HepG2 (cell line): ENCODE results near the gene EFNA3. TPM values are rescaled to one million over a fixed set of nuclear protein-coding genes. Genes with fewer than 3 reads are reported as not detected.

ENCODE experiments used
- ATAC-seq: fragments of 200-7000 bp; cut with Tn5 transposase; 3 replicates; pipeline ENCODE4 v1.9.1; 2020; ENCODE audit warnings: mild to moderate bottlenecking, moderate library complexity
- BruUV-seq: library from RNA; stranded (reverse); fragments of 400-500 nt; replicated peaks from 2 replicates; lab custom pipeline; 2021; lab: Mats Ljungman, UMichigan
- CTCF ChIA-PET: fragments of 300-600 bp; formaldehyde crosslinking; extraction: SDS; loops from one replicate; lab custom pipeline; 2021; ENCODE audit warnings: low total read pairs, inconsistent platforms, low intra/inter-chr PET ratio; lab: Yijun Ruan, JAX
- POLR2A ChIA-PET: fragments of 350-600 bp; sonication (Branson Sonifier 250); formaldehyde crosslinking; loops from one replicate; lab custom pipeline; 2020; ENCODE audit warnings: antibody characterized with exemption, inconsistent platforms; lab: Yijun Ruan, JAX
- DNase-seq: peaks from one replicate; pipeline ENCODE4 v3.0.0-alpha.2; 2015; ENCODE audit warnings: low spot score
- FAIRE-seq: peaks from 3 replicates; lab custom pipeline; 2011; peaks lifted over from hg19 to GRCh38; lab: Jason Lieb, UNC
- H2AFZ ChIP-seq: one replicate; pipeline ENCODE4 v1.6.1; 2011; ENCODE audit warnings: low read length, inconsistent platforms
- H3K27ac ChIP-seq: fragments of 300-600 bp; 3 replicates; pipeline ENCODE4 v1.8.0; 2011; ENCODE audit warnings: mixed run types, mild to moderate bottlenecking, mixed read lengths, low read length, inconsistent platforms; ENCODE audit not compliant: insufficient read depth; ENCODE audit errors: extremely low read length
- H3K27me3 ChIP-seq, 2 experiments: fragments of 200-600 bp in 1 of 2; 2 replicates in 1 of 2; 3 replicates in 1 of 2; pipeline versions ENCODE4 v1.6.0 to v1.8.0; 2011; ENCODE audit warnings: low read length in 2 of 2, mild to moderate bottlenecking in 2 of 2, moderate library complexity in 2 of 2, inconsistent platforms in 1 of 2; ENCODE audit not compliant: insufficient read depth in 2 of 2, control insufficient read depth in 1 of 2
- H3K36me3 ChIP-seq, 2 experiments: fragments of 200-600 bp in 1 of 2; replicated peaks in 1 of 2; 2 replicates in 1 of 2; 3 replicates in 1 of 2; pipeline versions ENCODE4 v1.5.1 to v1.8.0; 2011; ENCODE audit warnings: low read length in 2 of 2, inconsistent platforms in 1 of 2; ENCODE audit not compliant: insufficient read depth in 2 of 2, control insufficient read depth in 1 of 2
- H3K4me1 ChIP-seq: 2 replicates; pipeline ENCODE4 v1.5.1; 2012; ENCODE audit warnings: low read length, inconsistent platforms; ENCODE audit not compliant: insufficient read depth
- H3K4me2 ChIP-seq: 2 replicates; pipeline ENCODE4 v1.6.0; 2011; ENCODE audit warnings: low read depth, low read length, inconsistent platforms
- H3K4me3 ChIP-seq, 3 experiments: fragments of 200-600 bp in 1 of 3; sonication (generic), shearing (Covaris generic) in 1 of 3; replicated peaks in 1 of 3; 2 replicates each; pipeline ENCODE4 v1.5.1; 2011 to 2016; ENCODE audit warnings: low read length in 3 of 3, inconsistent platforms in 2 of 3, low read depth in 2 of 3, mild to moderate bottlenecking in 2 of 3, control low read depth in 1 of 3, mixed read lengths in 1 of 3; ENCODE audit not compliant: insufficient read depth in 1 of 3
- H3K79me2 ChIP-seq: one replicate; pipeline ENCODE4 v1.6.1; 2011; ENCODE audit warnings: low read length, inconsistent platforms; ENCODE audit not compliant: insufficient read depth
- H3K9ac ChIP-seq: 2 replicates; pipeline ENCODE4 v1.6.0; 2011; ENCODE audit warnings: mild to moderate bottlenecking, low read depth, low read length, inconsistent platforms; ENCODE audit not compliant: insufficient read depth
- H3K9me3 ChIP-seq: 2 replicates; pipeline ENCODE4 v1.5.1; 2012; ENCODE audit warnings: mild to moderate bottlenecking, low read length
- H4K20me1 ChIP-seq: 2 replicates; pipeline ENCODE4 v1.6.0; 2011; ENCODE audit warnings: inconsistent platforms, mild to moderate bottlenecking, low read length, moderate library complexity; ENCODE audit not compliant: insufficient read depth
- CHD4 ChIP-seq: fragments of 200-600 bp; sonication (generic); IDR thresholded peaks from 2 replicates; pipeline ENCODE4 v1.7.0; 2017; ENCODE audit warnings: mild to moderate bottlenecking, low read length, borderline replicate concordance
- EHMT2 ChIP-seq: fragments of 200-600 bp; sonication (generic); IDR thresholded peaks from 2 replicates; pipeline ENCODE4 v1.7.0; 2017; ENCODE audit warnings: antibody characterized with exemption, low read depth, low read length, borderline replicate concordance
- HMGA1 ChIP-seq: sonication (generic); formaldehyde crosslinking; conservative IDR thresholded peaks from 2 replicates; pipeline ENCODE4 v1.4.0; 2020; ENCODE audit warnings: missing genetic modification reagents
- NR3C1 ChIP-seq: sonication (generic); formaldehyde crosslinking; IDR thresholded peaks from 2 replicates; pipeline ENCODE4 v1.4.0; 2020; ENCODE audit warnings: missing genetic modification reagents
- RBM39 ChIP-seq: fragments of 200-400 bp; formaldehyde crosslinking; IDR thresholded peaks from one replicate; pipeline ENCODE4 v1.6.1; 2018; ENCODE audit warnings: antibody characterized with exemption, mild to moderate bottlenecking, low read depth, low read length; ENCODE audit not compliant: poor library complexity, severe bottlenecking
- TP53 ChIP-seq: sonication (generic); formaldehyde crosslinking; conservative IDR thresholded peaks from 2 replicates; pipeline ENCODE4 v1.4.0; 2020; ENCODE audit warnings: missing genetic modification reagents
- ZNF230 ChIP-seq: sonication (generic); formaldehyde crosslinking; IDR thresholded peaks from 2 replicates; pipeline ENCODE4 v1.4.0; 2020; ENCODE audit warnings: mild to moderate bottlenecking, missing genetic modification reagents
- ZNF430 ChIP-seq: sonication (generic); formaldehyde crosslinking; IDR thresholded peaks from 2 replicates; pipeline ENCODE4 v1.9.0; 2021; ENCODE audit warnings: mild to moderate bottlenecking, missing genetic modification reagents
- ZNF496 ChIP-seq: sonication (generic); formaldehyde crosslinking; IDR thresholded peaks from 2 replicates; pipeline ENCODE4 v1.8.1; 2023; ENCODE audit warnings: mild to moderate bottlenecking, moderate library complexity, missing genetic modification reagents; ENCODE audit not compliant: insufficient replicate concordance
- ZNF616 ChIP-seq: sonication (generic); formaldehyde crosslinking; IDR thresholded peaks from 2 replicates; pipeline ENCODE4 v1.5.0; 2020; ENCODE audit warnings: low read depth, mild to moderate bottlenecking, missing genetic modification reagents
- ZNF713 ChIP-seq: sonication (generic); formaldehyde crosslinking; IDR thresholded peaks from 2 replicates; pipeline ENCODE4 v1.4.0; 2020; ENCODE audit warnings: mild to moderate bottlenecking, missing genetic modification reagents
- WGBS: methylation state at CpG from one replicate; pipeline ENCODE4 v1.1.6; 2017; ENCODE audit warnings: low lambda C conversion rate; 5-methylcytosine and 5-hydroxymethylcytosine counted together
- in situ Hi-C: cut with HindIII; loops from 2 replicates; pipeline ENCODE4 v1.10.0; 2017; ENCODE audit warnings: low pct_unique_long_range_greater_than_20kb; ENCODE audit not compliant: extremely low pct_ligation_motif_present
- intact Hi-C: fragments of 100-400 bp; cut with micrococcal nuclease; formaldehyde crosslinking; loops from one replicate; pipeline ENCODE4 v1.10.0; 2022; ENCODE audit not compliant: unreplicated experiment
- polyA plus RNA-seq, 8 experiments: library from polyadenylated mRNA; depleted of rRNA in 3 of 8; stranded (reverse) in 7 of 8; unstranded in 1 of 8; fragments of >200 nt; fragmentation: Illumina TruSeq in 4 of 8; extraction: Trizol in 4 of 8; gene quantifications; 2 replicates each; pipeline versions ENCODE4 v1.2.1 to v1.2.3, GENCODE V29; 2011 to 2016; ENCODE audit warnings: low read depth in 4 of 8, missing spikeins in 1 of 8, mixed read lengths in 1 of 8; ENCODE audit not compliant: insufficient read depth in 1 of 8
- total RNA-seq, 5 experiments: library from RNA; depleted of rRNA; stranded (reverse); fragments of >200 nt; fragmentation: Illumina TruSeq; extraction: Trizol; gene quantifications; 2 replicates each; pipeline ENCODE4 v1.2.3, GENCODE V29; 2016; ENCODE audit warnings: low read depth in 1 of 5
- TF ChIP-seq, protein P1 (sequence below): sonication (generic); formaldehyde crosslinking; IDR thresholded peaks from 2 replicates; pipeline ENCODE4 v1.5.0; 2020; ENCODE audit warnings: mild to moderate bottlenecking, missing genetic modification reagents, borderline replicate concordance
- TF ChIP-seq, protein P2 (sequence below), 2 experiments: sonication (generic) in 1 of 2; formaldehyde crosslinking in 1 of 2; IDR thresholded peaks; 2 replicates each; pipeline versions ENCODE4 v1.6.1 to v1.9.0; 2014 to 2022; ENCODE audit warnings: antibody characterized with exemption in 1 of 2, borderline replicate concordance in 1 of 2, inconsistent platforms in 1 of 2, low read depth in 1 of 2, missing genetic modification reagents in 1 of 2

The EFNA3 gene
- total and polyA plus RNA-seq, 2 of the 13 experiments (the other 11 are each of a cell fraction or from before 2014, with no cell fraction given): 1.0 to 5.7 TPM

DNA sequence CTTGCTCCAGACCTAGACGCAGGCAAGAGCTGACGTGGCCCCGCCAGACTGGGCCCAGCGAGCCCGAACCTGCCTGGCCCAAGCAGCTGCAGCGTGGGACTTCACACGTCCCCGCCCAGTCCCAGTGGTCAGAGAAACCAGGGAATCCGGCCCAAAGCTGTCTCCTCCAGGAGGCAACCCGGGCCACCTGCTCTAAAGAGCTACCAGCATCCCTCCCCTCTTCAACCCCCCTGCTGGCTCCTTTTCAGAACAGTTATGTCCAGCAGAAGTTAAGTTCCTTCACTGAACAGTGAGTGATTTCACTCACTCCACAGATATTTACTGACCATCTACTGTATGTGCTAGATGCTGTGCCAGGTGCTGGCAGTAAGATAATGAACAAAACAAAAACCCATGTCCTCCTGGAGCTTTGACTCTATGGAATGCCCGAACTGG lies 46.9 kb downstream of the EFNA3 start:
- in situ Hi-C loops (loop anchor here (5.0 kb wide), 1 partner anchor 33 kb away; no protein-coding TSS in a partner anchor), intact Hi-C loops (loop anchor here (5.0 kb wide), 2 partner anchors 33 to 957 kb away; partner anchors contain the start of gene MEX3A)
- BruUV-seq: no TSS peak
- Histone ChIP-seq H3K9ac (peak overlapping the region; percentile 99), H3K9me3 (no peaks in the 10 kb centered on the region), H4K20me1 (peaks cover 14% of the 10 kb centered on the region), H2AFZ (no peak overlapping the region), H3K4me2 (peak overlapping the region; percentile 86), H3K4me1 (peaks cover 29% of the 10 kb centered on the region), H3K79me2 (peaks cover 37% of the 10 kb centered on the region), H3K27me3 (no peaks in the 10 kb centered on the region; a peak in 1 of 5 replicates), H3K27ac (peak overlapping the region; percentile 100), H3K36me3 (0 out of 5 replicates have a peak, but pooled peaks cover 0 to 8% of the 10 kb centered on the region in 2 experiments), H3K4me3 (peak overlapping the region; percentile 56 to 99 (median 96); a peak in 5 of 6 replicates)
- DNase-seq (no peak), ATAC-seq (peak; percentile 14), FAIRE-seq (no peak)
- ChIA-PET POLR2A (interaction anchor here (1.2 to 6.4 kb wide), 22 partner anchors 10 to 152 kb away, joined by 3 to 144 read pairs (median 8); partner anchors contain the start of genes ADAM15, CKS1B, CLK2 and DPM3), CTCF (interaction anchor here (1.0 to 2.0 kb wide), 2 partner anchors 32 to 42 kb away, joined by 3 to 8 read pairs; no protein-coding TSS in a partner anchor)
- WGBS: 0% methylated on average over 8 of the region's 11 CpGs
- no peak for TF ChIP-seq NR3C1 (CRISPR knock-in tag)
- TF ChIP-seq EHMT2: no peak
- no peak; the same call in 1 of the 2 replicates for TF ChIP-seq TP53 (CRISPR knock-in tag)
- TF ChIP-seq ZNF616 (CRISPR knock-in tag): 0 out of 2 replicates have a peak, but pooled peaks have one; percentile 28
- TF ChIP-seq, protein P1, sequence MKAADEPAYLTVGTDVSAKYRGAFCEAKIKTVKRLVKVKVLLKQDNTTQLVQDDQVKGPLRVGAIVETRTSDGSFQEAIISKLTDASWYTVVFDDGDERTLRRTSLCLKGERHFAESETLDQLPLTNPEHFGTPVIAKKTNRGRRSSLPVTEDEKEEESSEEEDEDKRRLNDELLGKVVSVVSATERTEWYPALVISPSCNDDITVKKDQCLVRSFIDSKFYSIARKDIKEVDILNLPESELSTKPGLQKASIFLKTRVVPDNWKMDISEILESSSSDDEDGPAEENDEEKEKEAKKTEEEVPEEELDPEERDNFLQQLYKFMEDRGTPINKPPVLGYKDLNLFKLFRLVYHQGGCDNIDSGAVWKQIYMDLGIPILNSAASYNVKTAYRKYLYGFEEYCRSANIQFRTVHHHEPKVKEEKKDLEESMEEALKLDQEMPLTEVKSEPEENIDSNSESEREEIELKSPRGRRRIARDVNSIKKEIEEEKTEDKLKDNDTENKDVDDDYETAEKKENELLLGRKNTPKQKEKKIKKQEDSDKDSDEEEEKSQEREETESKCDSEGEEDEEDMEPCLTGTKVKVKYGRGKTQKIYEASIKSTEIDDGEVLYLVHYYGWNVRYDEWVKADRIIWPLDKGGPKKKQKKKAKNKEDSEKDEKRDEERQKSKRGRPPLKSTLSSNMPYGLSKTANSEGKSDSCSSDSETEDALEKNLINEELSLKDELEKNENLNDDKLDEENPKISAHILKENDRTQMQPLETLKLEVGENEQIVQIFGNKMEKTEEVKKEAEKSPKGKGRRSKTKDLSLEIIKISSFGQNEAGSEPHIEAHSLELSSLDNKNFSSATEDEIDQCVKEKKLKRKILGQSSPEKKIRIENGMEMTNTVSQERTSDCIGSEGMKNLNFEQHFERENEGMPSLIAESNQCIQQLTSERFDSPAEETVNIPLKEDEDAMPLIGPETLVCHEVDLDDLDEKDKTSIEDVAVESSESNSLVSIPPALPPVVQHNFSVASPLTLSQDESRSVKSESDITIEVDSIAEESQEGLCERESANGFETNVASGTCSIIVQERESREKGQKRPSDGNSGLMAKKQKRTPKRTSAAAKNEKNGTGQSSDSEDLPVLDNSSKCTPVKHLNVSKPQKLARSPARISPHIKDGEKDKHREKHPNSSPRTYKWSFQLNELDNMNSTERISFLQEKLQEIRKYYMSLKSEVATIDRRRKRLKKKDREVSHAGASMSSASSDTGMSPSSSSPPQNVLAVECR (CRISPR knock-in tag): no peak
- TF ChIP-seq HMGA1 (CRISPR knock-in tag): no peak
- 0 out of 2 replicates have a peak, but pooled peaks have one; percentile 64 for TF ChIP-seq CHD4
- TF ChIP-seq ZNF230 (CRISPR knock-in tag): no peak
- peak; percentile 34; the same call in 1 of the 2 replicates for TF ChIP-seq ZNF430 (CRISPR knock-in tag)
- TF ChIP-seq, protein P2, sequence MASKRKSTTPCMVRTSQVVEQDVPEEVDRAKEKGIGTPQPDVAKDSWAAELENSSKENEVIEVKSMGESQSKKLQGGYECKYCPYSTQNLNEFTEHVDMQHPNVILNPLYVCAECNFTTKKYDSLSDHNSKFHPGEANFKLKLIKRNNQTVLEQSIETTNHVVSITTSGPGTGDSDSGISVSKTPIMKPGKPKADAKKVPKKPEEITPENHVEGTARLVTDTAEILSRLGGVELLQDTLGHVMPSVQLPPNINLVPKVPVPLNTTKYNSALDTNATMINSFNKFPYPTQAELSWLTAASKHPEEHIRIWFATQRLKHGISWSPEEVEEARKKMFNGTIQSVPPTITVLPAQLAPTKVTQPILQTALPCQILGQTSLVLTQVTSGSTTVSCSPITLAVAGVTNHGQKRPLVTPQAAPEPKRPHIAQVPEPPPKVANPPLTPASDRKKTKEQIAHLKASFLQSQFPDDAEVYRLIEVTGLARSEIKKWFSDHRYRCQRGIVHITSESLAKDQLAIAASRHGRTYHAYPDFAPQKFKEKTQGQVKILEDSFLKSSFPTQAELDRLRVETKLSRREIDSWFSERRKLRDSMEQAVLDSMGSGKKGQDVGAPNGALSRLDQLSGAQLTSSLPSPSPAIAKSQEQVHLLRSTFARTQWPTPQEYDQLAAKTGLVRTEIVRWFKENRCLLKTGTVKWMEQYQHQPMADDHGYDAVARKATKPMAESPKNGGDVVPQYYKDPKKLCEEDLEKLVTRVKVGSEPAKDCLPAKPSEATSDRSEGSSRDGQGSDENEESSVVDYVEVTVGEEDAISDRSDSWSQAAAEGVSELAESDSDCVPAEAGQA (IDR thresholded peaks at IDR 0.05; ENCODE audit: low read depth): no peak
- TF ChIP-seq, protein P2 (CRISPR knock-in tag; IDR thresholded peaks at IDR 0.05; ENCODE audit: borderline replicate concordance): no peak
- TF ChIP-seq ZNF713 (CRISPR knock-in tag): no peak
- TF ChIP-seq RBM39: peak; percentile 23
- TF ChIP-seq ZNF496 (CRISPR knock-in tag): no peak
